Measurements from ENCODE around the gene TYMS. TPM values are rescaled to one million over a fixed set of nuclear protein-coding genes. Genes with fewer than 3 reads are reported as not detected.

The TYMS gene
- total RNA-seq, 2 donors from 2014 or later, result 1.2 to 8.2 TPM

- Histone ChIP-seq H3K36me3 (no peaks in the 10 kb centered on the region), H3K4me3 (no peak overlapping the region), H3K9me3 (no peaks in the 10 kb centered on the region), H3K27me3 (replicated peaks; ENCODE audit: insufficient read depth) (no peaks in the 10 kb centered on the region), H3K4me1 (ENCODE audit: control insufficient read depth in 1 of 2, low read depth in 2 of 2) (no peaks in the 10 kb centered on the region), H3K27ac (no peak overlapping the region)
- no peak for DNase-seq (ENCODE audit: low spot score)
- TF ChIP-seq CTCF (IDR thresholded peaks at IDR 0.05), result no peak
- no peak for ATAC-seq (ENCODE audit: insufficient number of reproducible peaks, low FRiP score, low read depth)
These were observed 36.0 kb upstream of the TYMS start for GRCh38 chr18:621291-622043.

- no peak for ATAC-seq (ENCODE audit: insufficient number of reproducible peaks, low FRiP score, low read depth)
- no peak for TF ChIP-seq CTCF (IDR thresholded peaks at IDR 0.05)
- H3K9me3 ChIP-seq, result no peaks in the 10 kb centered on the region
These were observed 35.2 kb upstream of the TYMS start for GRCh38 chr18:622289-622688.

GRCh38 chr18:623761-624620 is 33.5 kb upstream of the TYMS start:
- DNase-seq (ENCODE audit: low spot score), result no peak
- H3K9me3 ChIP-seq, result no peaks in the 10 kb centered on the region
- peak; percentile 54 for TF ChIP-seq CTCF (IDR thresholded peaks at IDR 0.05)
- H3K4me3 ChIP-seq, result no peak overlapping the region
- no peaks in the 10 kb centered on the region for H3K4me1 ChIP-seq (ENCODE audit: control insufficient read depth in 1 of 2, low read depth in 2 of 2)
- ATAC-seq (ENCODE audit: insufficient number of reproducible peaks, low FRiP score, low read depth), result no peak
- no peaks in the 10 kb centered on the region for H3K27me3 ChIP-seq (replicated peaks; ENCODE audit: insufficient read depth)
- no peak overlapping the region for H3K27ac ChIP-seq
- H3K36me3 ChIP-seq, result no peaks in the 10 kb centered on the region

More at GRCh38 chr18:622289-622688, 35.2 kb upstream of the TYMS start:
- no peaks in the 10 kb centered on the region for H3K4me1 ChIP-seq (ENCODE audit: control insufficient read depth in 1 of 2, low read depth in 2 of 2)
- H3K36me3 ChIP-seq, result no peaks in the 10 kb centered on the region
- H3K27me3 ChIP-seq (replicated peaks; ENCODE audit: insufficient read depth), result no peaks in the 10 kb centered on the region
- DNase-seq (ENCODE audit: low spot score), result no peak
- no peak overlapping the region for H3K27ac ChIP-seq
- no peak overlapping the region for H3K4me3 ChIP-seq

GRCh38 chr18:627231-627630 is 30.2 kb upstream of the TYMS start:
- no peak for TF ChIP-seq CTCF (IDR thresholded peaks at IDR 0.05)
- Histone ChIP-seq H3K27ac (no peak overlapping the region), H3K9me3 (no peaks in the 10 kb centered on the region), H3K36me3 (no peaks in the 10 kb centered on the region), H3K4me3 (no peak overlapping the region), H3K4me1 (ENCODE audit: control insufficient read depth in 1 of 2, low read depth in 2 of 2) (no peaks in the 10 kb centered on the region), H3K27me3 (replicated peaks; ENCODE audit: insufficient read depth) (no peaks in the 10 kb centered on the region)
- DNase-seq (ENCODE audit: low spot score) (no peak), ATAC-seq (ENCODE audit: insufficient number of reproducible peaks, low FRiP score, low read depth) (no peak)
